PFSK-1 (cell line): ENCODE data around the gene SEPHS2.

Source experiments
- FOXP2 ChIP-seq: optimal IDR thresholded peaks from 2 replicates; pipeline ENCODE3; 2011; ENCODE audit warnings: borderline replicate concordance, control low read depth, inconsistent platforms; ENCODE audit not compliant: insufficient read depth; ENCODE audit errors: extremely low read length, extremely low read depth
- POLR2AphosphoS5 ChIP-seq: IDR thresholded peaks from 2 replicates; pipeline ENCODE4 v1.6.1; 2012; ENCODE audit warnings: low read depth, mild to moderate bottlenecking, control low read depth, low read length, moderate library complexity
- SIN3A ChIP-seq: IDR thresholded peaks from 2 replicates; pipeline ENCODE4 v1.6.1; 2012; ENCODE audit warnings: mild to moderate bottlenecking, low read length, moderate library complexity, borderline replicate concordance; ENCODE audit not compliant: insufficient read depth
- TAF1 ChIP-seq: IDR thresholded peaks from 2 replicates; pipeline ENCODE4 v1.6.1; 2012; ENCODE audit warnings: low read length, control low read depth, borderline replicate concordance; ENCODE audit not compliant: insufficient read depth
- TF ChIP-seq, protein P1 (sequence below), 2 experiments: IDR thresholded peaks; 2 replicates each; pipeline versions ENCODE4 v1.6.1 to v1.8.0; 2011 to 2012; ENCODE audit warnings: low read depth in 2 of 2, low read length in 2 of 2, control low read depth in 1 of 2, inconsistent platforms in 1 of 2, mild to moderate bottlenecking in 1 of 2, moderate library complexity in 1 of 2; ENCODE audit not compliant: insufficient read depth in 1 of 2

The SEPHS2 gene

DNA sequence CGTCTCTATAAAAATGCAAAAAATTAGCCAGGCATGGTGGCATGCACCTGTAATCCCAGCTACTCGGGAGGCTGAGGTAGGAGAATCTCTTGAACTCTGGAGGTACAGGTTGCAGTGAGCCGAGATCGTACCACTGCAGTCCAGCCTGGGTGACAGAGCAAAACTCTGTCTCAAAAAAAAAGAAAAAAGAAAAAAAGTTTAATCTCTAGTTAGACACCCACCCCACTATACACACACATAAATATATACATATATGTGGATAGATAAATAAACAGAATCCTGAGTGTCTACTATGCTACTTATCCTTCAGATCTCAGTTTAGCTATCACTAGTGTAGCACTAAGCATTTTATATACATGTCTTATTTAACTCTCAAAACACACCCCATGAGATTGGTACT lies 45.6 kb upstream of the SEPHS2 start:
- TF ChIP-seq, protein P1, sequence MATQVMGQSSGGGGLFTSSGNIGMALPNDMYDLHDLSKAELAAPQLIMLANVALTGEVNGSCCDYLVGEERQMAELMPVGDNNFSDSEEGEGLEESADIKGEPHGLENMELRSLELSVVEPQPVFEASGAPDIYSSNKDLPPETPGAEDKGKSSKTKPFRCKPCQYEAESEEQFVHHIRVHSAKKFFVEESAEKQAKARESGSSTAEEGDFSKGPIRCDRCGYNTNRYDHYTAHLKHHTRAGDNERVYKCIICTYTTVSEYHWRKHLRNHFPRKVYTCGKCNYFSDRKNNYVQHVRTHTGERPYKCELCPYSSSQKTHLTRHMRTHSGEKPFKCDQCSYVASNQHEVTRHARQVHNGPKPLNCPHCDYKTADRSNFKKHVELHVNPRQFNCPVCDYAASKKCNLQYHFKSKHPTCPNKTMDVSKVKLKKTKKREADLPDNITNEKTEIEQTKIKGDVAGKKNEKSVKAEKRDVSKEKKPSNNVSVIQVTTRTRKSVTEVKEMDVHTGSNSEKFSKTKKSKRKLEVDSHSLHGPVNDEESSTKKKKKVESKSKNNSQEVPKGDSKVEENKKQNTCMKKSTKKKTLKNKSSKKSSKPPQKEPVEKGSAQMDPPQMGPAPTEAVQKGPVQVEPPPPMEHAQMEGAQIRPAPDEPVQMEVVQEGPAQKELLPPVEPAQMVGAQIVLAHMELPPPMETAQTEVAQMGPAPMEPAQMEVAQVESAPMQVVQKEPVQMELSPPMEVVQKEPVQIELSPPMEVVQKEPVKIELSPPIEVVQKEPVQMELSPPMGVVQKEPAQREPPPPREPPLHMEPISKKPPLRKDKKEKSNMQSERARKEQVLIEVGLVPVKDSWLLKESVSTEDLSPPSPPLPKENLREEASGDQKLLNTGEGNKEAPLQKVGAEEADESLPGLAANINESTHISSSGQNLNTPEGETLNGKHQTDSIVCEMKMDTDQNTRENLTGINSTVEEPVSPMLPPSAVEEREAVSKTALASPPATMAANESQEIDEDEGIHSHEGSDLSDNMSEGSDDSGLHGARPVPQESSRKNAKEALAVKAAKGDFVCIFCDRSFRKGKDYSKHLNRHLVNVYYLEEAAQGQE (IDR thresholded peaks at IDR 0.05; ENCODE audit: insufficient read depth in 1 of 2, low read depth in 2 of 2, low read length in 2 of 2), result no peak
- no peak for TF ChIP-seq FOXP2
- no peak for TF ChIP-seq SIN3A
- TF ChIP-seq POLR2AphosphoS5, result no peak
- no peak for TF ChIP-seq TAF1

DNA sequence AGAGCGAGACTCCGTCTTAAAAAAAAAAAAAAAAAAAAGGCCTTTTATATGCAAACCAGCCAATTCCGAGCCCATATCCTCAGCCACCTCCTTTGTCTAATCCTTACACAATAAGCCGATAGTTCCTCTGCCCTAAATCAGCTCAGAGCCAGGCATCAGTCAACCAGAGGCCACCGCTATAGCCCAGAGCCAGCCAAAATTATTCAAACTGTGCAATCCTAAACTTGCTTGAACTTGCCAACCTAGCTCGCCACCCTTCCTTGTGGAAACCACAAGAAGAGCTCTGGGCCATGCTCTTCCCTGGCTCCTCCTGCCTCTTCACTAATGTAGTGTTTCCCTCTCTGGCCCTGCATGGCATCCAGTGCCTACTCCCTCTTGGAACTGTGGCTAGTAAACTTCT lies 44.5 kb upstream of the SEPHS2 start:
- TF ChIP-seq SIN3A, result no peak

DNA sequence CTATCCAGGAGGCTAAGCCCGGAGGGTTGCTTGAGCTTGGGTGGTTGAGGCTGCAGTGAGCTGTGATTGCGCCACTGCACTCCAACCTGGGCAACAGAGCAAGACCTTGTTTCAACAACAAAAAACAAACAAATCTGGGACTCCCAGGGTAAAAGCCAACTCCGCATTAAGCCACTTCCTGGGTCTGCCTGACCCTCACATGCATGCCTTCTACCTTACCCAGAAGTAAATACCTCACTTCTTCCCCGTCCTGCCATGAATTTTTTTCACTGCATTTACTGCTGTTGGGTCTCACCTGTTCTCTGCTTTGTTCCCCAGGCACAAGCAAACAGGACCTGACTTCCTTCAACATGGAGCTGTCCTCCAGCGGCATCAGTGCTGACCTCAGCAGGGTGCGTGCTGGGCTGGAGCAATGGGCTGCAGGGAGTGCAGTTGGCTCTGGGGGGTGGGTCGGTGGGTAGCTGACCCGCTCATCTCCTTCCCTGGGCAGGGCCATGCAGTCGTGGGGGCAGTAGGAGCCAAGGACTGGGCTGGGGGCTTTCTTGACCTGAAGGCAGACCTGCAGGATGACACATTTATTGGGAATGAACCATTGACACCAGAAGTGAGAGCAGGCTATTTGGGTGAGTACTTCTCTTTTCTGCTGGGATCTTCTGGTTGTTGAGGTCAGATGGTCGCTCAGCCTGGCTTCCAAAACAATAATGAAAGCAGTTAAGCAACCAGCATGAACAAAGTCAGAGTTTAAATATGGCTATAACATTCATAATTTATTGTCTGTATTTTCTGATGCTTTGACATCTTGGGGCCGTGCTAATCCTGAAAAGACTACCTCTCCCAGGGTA lies 43.3 kb upstream of the SEPHS2 start:
- TF ChIP-seq, protein P1 (IDR thresholded peaks at IDR 0.05; ENCODE audit: insufficient read depth in 1 of 2, low read depth in 2 of 2, low read length in 2 of 2), result no peak
- TF ChIP-seq SIN3A (no peak), TAF1 (no peak)

DNA sequence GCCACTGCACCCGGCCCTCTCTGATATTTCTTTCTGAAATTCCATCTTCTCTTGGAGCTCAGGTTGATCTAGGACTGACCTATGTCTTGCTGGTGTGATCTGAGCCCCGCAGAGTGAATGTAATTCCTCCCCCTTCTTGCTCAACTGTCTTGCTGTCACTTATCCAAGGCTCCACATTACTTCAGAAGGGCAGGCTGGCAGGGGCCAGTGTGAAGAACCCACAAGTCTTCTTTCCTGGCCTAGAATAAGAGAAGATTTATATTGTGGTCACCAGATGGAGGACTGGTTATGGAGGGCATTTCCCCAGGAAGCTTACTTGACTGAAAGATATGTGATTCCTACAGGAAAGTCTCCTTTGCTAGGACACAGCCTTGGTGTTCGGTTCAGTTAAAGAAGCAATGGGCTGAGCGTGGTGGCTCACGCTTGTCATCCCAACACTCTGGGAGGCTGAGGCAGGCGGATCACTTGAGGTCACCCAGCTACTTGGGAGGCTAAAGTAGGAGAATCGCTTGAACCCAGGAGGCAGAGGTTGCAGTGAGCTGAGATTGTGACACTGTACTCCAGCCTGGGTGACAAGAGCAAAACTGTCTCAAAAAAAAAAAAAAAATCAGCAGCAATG lies 40.3 kb upstream of the SEPHS2 start:
- TF ChIP-seq FOXP2 (no peak), TAF1 (no peak), POLR2AphosphoS5 (no peak), SIN3A (no peak)
- TF ChIP-seq, protein P1 (IDR thresholded peaks at IDR 0.05; ENCODE audit: insufficient read depth in 1 of 2, low read depth in 2 of 2, low read length in 2 of 2), result no peak

DNA sequence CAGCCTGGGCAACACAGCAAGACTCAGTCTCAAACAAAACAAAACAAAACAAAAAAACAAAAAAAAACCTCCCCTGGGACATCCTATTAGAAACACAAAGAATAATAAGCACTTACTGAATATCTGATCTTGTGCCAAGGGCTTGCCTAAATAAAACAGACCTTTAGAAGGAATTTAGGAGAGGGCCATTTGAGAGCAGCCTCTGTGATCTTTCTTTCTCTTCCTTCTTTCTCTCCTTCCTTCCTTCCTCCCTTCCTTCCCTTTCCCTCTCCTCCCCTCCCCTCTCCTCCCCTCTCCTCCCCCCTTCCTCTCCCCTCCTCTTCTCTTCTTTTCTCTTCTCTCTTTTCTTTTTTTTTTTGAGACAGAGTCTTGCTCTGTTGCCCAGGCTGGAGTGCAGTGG lies 39.2 kb upstream of the SEPHS2 start:
- TF ChIP-seq TAF1 (no peak), SIN3A (no peak), POLR2AphosphoS5 (no peak), FOXP2 (no peak)
- TF ChIP-seq, protein P1 (IDR thresholded peaks at IDR 0.05; ENCODE audit: insufficient read depth in 1 of 2, low read depth in 2 of 2, low read length in 2 of 2), result no peak
